H1 (cell line): Measurements from ENCODE around the gene GALNT18. TPM values are rescaled to one million over a fixed set of nuclear protein-coding genes. Genes with fewer than 3 reads are reported as not detected.

Source experiments
- BRCA1 ChIP-seq: IDR thresholded peaks from 2 replicates; pipeline ENCODE4 v1.6.1; 2012; ENCODE audit warnings: low read depth, low read length, improper control_type of control experiment
- CHD7 ChIP-seq: fragments of 300-600 bp; sonication (generic); IDR thresholded peaks from 2 replicates; pipeline ENCODE4 v1.7.1; 2012; ENCODE audit warnings: low read length, moderate library complexity, mild to moderate bottlenecking, inconsistent platforms; ENCODE audit not compliant: insufficient replicate concordance
- CTBP2 ChIP-seq: IDR thresholded peaks from 2 replicates; pipeline ENCODE4 v1.7.0; 2011; ENCODE audit warnings: borderline replicate concordance, mild to moderate bottlenecking, moderate library complexity, mixed read lengths, low read length; ENCODE audit not compliant: insufficient read depth, insufficient read length
- E2F6 ChIP-seq: IDR thresholded peaks from 2 replicates; pipeline ENCODE4 v1.6.1; 2012; ENCODE audit warnings: inconsistent platforms
- GTF2F1 ChIP-seq: IDR thresholded peaks from 2 replicates; pipeline ENCODE4 v1.6.1; 2012; ENCODE audit warnings: low read depth, low read length, improper control_type of control experiment, borderline replicate concordance
- JUN ChIP-seq: IDR thresholded peaks from 2 replicates; pipeline ENCODE4 v1.6.1; 2011; ENCODE audit warnings: low read depth, mild to moderate bottlenecking, improper control_type of control experiment, low read length
- MAX ChIP-seq: IDR thresholded peaks from 2 replicates; pipeline ENCODE4 v1.6.1; 2012; ENCODE audit warnings: inconsistent platforms
- PHF8 ChIP-seq: fragments of 200-600 bp; sonication (generic); conservative IDR thresholded peaks from 2 replicates; pipeline ENCODE4 v1.7.1; 2012; ENCODE audit warnings: low read depth, mild to moderate bottlenecking, inconsistent platforms, low read length, moderate library complexity
- POU5F1 ChIP-seq: IDR thresholded peaks from 2 replicates; pipeline ENCODE4 v1.6.1; 2011; ENCODE audit warnings: low read depth, mild to moderate bottlenecking, low read length, moderate library complexity
- SP2 ChIP-seq: IDR thresholded peaks from 2 replicates; pipeline ENCODE4 v1.6.1; 2012; ENCODE audit warnings: mild to moderate bottlenecking, low read length, inconsistent platforms
- SP4 ChIP-seq: IDR thresholded peaks from 2 replicates; pipeline ENCODE4 v1.6.1; 2012; ENCODE audit warnings: low read length, inconsistent platforms
- polyA plus RNA-seq, 7 experiments: library from polyadenylated mRNA; depleted of rRNA in 3 of 7; stranded (reverse) in 5 of 7; unstranded in 2 of 7; fragments of >200 nt in 5 of 7; fragments of 200-250 nt in 2 of 7; gene quantifications; 1 replicate in 5 of 7; 2 replicates in 1 of 7; 4 replicates in 1 of 7; pipeline versions ENCODE4 v1.2.1 to v1.2.3, GENCODE V29; 2011 to 2013; ENCODE audit warnings: missing spikeins in 2 of 7, mixed read lengths in 2 of 7
- total RNA-seq: library from RNA; stranded (reverse); fragmentation: NEBNext Ultra II Directional; extraction: Animal tissue kit (Norgen Biotek cat#: 25700); gene quantifications from 2 replicates; pipeline ENCODE4 v1.2.1, GENCODE V29; 2021

GALNT18 gene
- total and polyA plus RNA-seq, 2 of the 8 experiments (the other 6 are each of a cell fraction or from before 2014, with no cell fraction given) = 6.0 to 9.4 TPM

GRCh38 chr11:11236498-11237059 is 385.2 kb downstream of the GALNT18 start (continued):
- TF ChIP-seq CHD7 (no peak), SP4 (no peak), GTF2F1 (no peak), PHF8 (no peak), CTBP2 (no peak), POU5F1 (no peak), SP2 (no peak), JUN (no peak), BRCA1 (no peak), E2F6 (no peak), MAX (no peak)
